Measurements from ENCODE around the gene TRRAP.

Gene TRRAP

DNA sequence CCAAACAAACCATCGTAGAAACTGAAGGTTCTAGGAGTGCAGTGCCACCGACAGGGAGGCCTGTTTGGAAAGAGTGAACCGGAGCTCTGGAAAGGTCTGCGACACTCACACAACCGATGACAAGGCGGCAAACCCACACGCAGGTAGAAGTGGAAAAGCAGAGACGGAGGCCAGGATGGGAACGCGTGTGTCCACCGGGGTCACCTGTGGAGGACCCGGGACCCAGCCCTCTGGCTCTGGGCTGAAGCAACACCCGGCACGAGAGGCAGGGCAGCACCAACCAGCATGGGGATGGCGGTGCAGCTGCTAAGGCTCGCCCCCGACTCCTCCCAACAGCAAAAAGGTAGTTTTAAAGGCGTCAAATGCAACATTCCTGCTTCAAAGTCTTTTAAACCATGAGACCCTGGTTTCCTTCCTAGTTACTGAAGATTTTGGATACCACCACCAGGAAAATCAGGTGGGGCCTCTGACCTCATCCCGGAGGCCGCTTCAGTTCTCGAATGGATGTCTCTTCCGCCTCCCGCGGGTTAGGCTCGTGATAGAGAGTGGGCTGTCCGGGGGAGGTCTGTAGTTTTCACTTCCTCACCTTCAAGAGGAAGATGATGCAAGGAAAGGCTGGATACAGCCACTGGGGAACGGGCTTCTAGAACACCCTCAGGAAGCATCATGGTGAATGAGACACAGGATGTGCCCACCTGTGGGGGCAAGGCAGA lies 150.1 kb downstream of the TRRAP start:
- H3K27ac ChIP-seq (ENCODE audit: poor library complexity, severe bottlenecking): no peak overlapping the region
- ATAC-seq (ENCODE audit: low read depth) (no peak), DNase-seq (ENCODE audit: low spot score) (no peak)
- H3K4me1 ChIP-seq (ENCODE audit: insufficient read depth, poor library complexity, severe bottlenecking): no peaks in the 10 kb centered on the region
- H3K4me3 ChIP-seq (ENCODE audit: severe bottlenecking): no peak overlapping the region
- peaks cover 47% of the 10 kb centered on the region for H3K36me3 ChIP-seq (ENCODE audit: low read depth)
- no peaks in the 10 kb centered on the region for H3K9me3 ChIP-seq (ENCODE audit: severe bottlenecking)
- no peaks in the 10 kb centered on the region for H3K27me3 ChIP-seq (ENCODE audit: insufficient read depth, poor library complexity, severe bottlenecking)
- TF ChIP-seq, protein P1, sequence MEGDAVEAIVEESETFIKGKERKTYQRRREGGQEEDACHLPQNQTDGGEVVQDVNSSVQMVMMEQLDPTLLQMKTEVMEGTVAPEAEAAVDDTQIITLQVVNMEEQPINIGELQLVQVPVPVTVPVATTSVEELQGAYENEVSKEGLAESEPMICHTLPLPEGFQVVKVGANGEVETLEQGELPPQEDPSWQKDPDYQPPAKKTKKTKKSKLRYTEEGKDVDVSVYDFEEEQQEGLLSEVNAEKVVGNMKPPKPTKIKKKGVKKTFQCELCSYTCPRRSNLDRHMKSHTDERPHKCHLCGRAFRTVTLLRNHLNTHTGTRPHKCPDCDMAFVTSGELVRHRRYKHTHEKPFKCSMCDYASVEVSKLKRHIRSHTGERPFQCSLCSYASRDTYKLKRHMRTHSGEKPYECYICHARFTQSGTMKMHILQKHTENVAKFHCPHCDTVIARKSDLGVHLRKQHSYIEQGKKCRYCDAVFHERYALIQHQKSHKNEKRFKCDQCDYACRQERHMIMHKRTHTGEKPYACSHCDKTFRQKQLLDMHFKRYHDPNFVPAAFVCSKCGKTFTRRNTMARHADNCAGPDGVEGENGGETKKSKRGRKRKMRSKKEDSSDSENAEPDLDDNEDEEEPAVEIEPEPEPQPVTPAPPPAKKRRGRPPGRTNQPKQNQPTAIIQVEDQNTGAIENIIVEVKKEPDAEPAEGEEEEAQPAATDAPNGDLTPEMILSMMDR (IDR thresholded peaks at IDR 0.05; ENCODE audit: poor library complexity, severe bottlenecking): no peak

DNA sequence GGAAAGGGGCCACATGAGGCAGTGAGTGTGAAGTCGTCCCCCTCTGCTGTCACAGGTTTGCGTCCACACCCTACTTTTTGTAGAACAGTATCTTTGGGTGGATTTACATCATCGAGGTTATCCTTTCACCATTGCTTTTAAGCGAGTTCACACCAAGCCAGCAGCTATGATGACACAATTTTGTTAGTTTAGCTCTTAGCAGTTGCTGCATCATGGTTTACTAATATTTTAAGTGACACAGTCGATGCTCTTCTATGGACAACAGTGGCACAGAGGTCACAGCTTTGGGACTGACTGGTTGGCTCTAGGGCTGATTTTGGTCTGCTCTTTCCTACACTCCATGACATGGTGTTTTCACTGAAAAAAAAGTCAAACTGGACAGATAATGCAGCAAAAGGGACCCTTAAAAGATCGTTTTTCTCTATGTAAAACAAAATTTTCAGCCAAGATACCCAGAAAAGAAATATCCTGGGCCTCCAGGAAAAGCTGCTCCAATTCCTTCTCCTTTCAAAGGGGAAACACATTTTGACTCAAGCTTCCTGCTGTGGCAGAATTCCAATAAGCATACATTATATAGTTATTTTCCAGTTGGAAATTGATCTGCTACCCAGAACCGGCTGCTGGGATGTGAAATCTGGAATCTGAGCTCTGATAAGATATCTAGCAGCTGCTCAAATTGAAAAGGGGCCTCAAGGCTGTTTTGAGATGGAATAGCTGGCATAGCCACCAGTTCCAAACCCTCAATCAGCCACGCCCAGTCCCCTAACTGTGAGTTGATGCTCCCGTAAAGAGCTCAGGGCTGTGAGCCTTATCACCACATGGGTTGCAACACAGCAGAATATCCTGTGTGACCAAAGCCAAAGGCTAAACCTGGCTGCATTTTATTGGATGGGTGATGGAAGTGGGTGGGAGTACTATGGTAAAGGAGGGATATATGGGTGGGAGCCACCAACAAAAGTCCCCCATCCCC lies 151.4 kb downstream of the TRRAP start:
- no peak for ATAC-seq (ENCODE audit: low read depth)
- no peaks in the 10 kb centered on the region for H3K27me3 ChIP-seq (ENCODE audit: insufficient read depth, poor library complexity, severe bottlenecking)
- H3K27ac ChIP-seq (ENCODE audit: poor library complexity, severe bottlenecking): no peak overlapping the region
- H3K9me3 ChIP-seq (ENCODE audit: severe bottlenecking): no peaks in the 10 kb centered on the region
- H3K4me3 ChIP-seq (ENCODE audit: severe bottlenecking): no peak overlapping the region
- H3K36me3 ChIP-seq (ENCODE audit: low read depth): peaks cover 61% of the 10 kb centered on the region
- no peaks in the 10 kb centered on the region for H3K4me1 ChIP-seq (ENCODE audit: insufficient read depth, poor library complexity, severe bottlenecking)
- DNase-seq (ENCODE audit: low spot score): no peak
- TF ChIP-seq, protein P1 (IDR thresholded peaks at IDR 0.05; ENCODE audit: poor library complexity, severe bottlenecking): no peak

DNA sequence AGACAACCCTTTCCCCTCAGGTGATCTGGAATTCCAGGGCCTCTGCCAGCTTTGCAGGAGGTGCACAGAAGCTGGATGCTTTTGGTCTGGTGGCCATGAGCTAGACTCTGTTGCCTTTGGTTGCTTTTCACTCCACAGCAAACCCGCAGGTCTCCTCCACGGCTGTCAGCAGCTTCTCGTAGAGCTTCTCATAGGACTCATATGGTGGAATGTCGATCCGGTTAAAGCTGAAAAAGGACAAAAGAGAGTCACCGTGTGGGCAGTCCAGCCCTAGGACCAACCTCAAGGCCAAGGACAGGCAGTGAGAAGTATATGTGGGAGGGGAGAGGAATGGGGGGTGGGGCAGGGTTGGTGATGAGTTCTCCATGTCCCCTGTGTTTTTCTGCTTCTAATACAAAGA lies 152.1 kb downstream of the TRRAP start:
- no peak overlapping the region for H3K4me3 ChIP-seq (ENCODE audit: severe bottlenecking)
- no peak overlapping the region for H3K27ac ChIP-seq (ENCODE audit: poor library complexity, severe bottlenecking)
- no peaks in the 10 kb centered on the region for H3K9me3 ChIP-seq (ENCODE audit: severe bottlenecking)
- H3K27me3 ChIP-seq (ENCODE audit: insufficient read depth, poor library complexity, severe bottlenecking): no peaks in the 10 kb centered on the region
- ATAC-seq (ENCODE audit: low read depth) (no peak), DNase-seq (ENCODE audit: low spot score) (no peak)
- no peaks in the 10 kb centered on the region for H3K4me1 ChIP-seq (ENCODE audit: insufficient read depth, poor library complexity, severe bottlenecking)
- TF ChIP-seq, protein P1 (IDR thresholded peaks at IDR 0.05; ENCODE audit: poor library complexity, severe bottlenecking): no peak
- H3K36me3 ChIP-seq (ENCODE audit: low read depth): peaks cover 68% of the 10 kb centered on the region

DNA sequence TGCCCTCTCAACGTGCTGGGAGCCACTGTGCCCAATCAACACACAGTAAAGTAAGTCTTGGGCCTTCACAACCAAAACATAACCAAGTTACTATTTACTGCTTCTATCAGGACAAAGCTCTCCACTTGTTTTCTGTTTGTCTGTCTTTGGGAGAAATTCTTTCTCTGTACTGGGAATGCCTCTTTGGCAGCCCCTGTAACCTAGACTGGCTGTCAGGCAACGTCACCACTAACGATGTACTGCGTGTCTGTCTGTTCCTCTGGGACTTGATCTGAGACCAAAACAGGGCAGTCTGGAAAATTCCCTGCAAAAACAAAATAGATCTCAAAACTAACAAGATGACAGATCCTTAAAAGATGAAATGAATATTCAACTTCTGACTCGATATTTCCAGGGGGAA lies 152.6 kb downstream of the TRRAP start:
- H3K36me3 ChIP-seq (ENCODE audit: low read depth): peaks cover 73% of the 10 kb centered on the region
- H3K9me3 ChIP-seq (ENCODE audit: severe bottlenecking): no peaks in the 10 kb centered on the region
- ATAC-seq (ENCODE audit: low read depth): no peak
- no peaks in the 10 kb centered on the region for H3K27me3 ChIP-seq (ENCODE audit: insufficient read depth, poor library complexity, severe bottlenecking)
- TF ChIP-seq, protein P1 (IDR thresholded peaks at IDR 0.05; ENCODE audit: poor library complexity, severe bottlenecking): no peak
- H3K27ac ChIP-seq (ENCODE audit: poor library complexity, severe bottlenecking): no peak overlapping the region
- no peak overlapping the region for H3K4me3 ChIP-seq (ENCODE audit: severe bottlenecking)
- no peak for DNase-seq (ENCODE audit: low spot score)
- no peaks in the 10 kb centered on the region for H3K4me1 ChIP-seq (ENCODE audit: insufficient read depth, poor library complexity, severe bottlenecking)

Measured in RWPE2 (cell line).